Endothelial cell of umbilical vein (primary cell): ENCODE measurements around the gene ZC3H18. TPM values are rescaled to one million over a fixed set of nuclear protein-coding genes. Genes with fewer than 3 reads are reported as not detected.

Source experiments
- BruUV-seq: library from RNA; stranded (reverse); fragments of 400-500 nt; replicated peaks from 2 replicates; lab custom pipeline; 2021; lab: Mats Ljungman, UMichigan
- CTCF ChIA-PET: fragments of 300-600, 350-600 bp; sonication (Branson Sonifier 250); formaldehyde crosslinking; loops from one replicate; lab custom pipeline; 2021; ENCODE audit warnings: antibody characterized with exemption, inconsistent platforms; lab: Charles Lee
- POLR2A ChIA-PET: fragments of 300-600, 350-600 bp; sonication (Branson Sonifier 250); formaldehyde crosslinking; loops from one replicate; lab custom pipeline; 2021; ENCODE audit warnings: antibody characterized with exemption, inconsistent platforms; lab: Charles Lee
- DNase-seq: peaks from one replicate; pipeline ENCODE4 v3.0.0-alpha.2; 2011; ENCODE audit warnings: low read depth, low spot score
- FAIRE-seq: peaks from 2 replicates; lab custom pipeline; 2011; peaks lifted over from hg19 to GRCh38; lab: Jason Lieb, UNC
- H2AFZ ChIP-seq: 2 replicates; pipeline ENCODE4 v1.6.0; 2012; ENCODE audit warnings: low read depth, low read length, control low read depth, inconsistent platforms
- H3K27ac ChIP-seq: 2 replicates; pipeline ENCODE4 v1.5.1; 2011; ENCODE audit warnings: low read depth, mild to moderate bottlenecking, control low read depth, low read length, moderate library complexity; ENCODE audit not compliant: insufficient read depth
- H3K27me3 ChIP-seq, 2 experiments: 2 replicates each; pipeline versions ENCODE4 v1.6.0 to v1.6.1; 2011; ENCODE audit warnings: low read length in 2 of 2, mixed read lengths in 1 of 2; ENCODE audit not compliant: control insufficient read depth in 2 of 2, insufficient read depth in 2 of 2
- H3K36me3 ChIP-seq, 2 experiments: 2 replicates in 1 of 2; 3 replicates in 1 of 2; pipeline ENCODE4 v1.5.1; 2011; ENCODE audit warnings: low read length in 2 of 2, mild to moderate bottlenecking in 1 of 2, moderate library complexity in 1 of 2; ENCODE audit not compliant: control insufficient read depth in 2 of 2, insufficient read depth in 2 of 2; ENCODE audit errors: extremely low read depth in 1 of 2
- H3K4me1 ChIP-seq: 3 replicates; pipeline ENCODE4 v1.5.1; 2011; ENCODE audit warnings: mild to moderate bottlenecking, low read length; ENCODE audit not compliant: control insufficient read depth, insufficient read depth; ENCODE audit errors: extremely low read depth
- H3K4me2 ChIP-seq: 2 replicates; pipeline ENCODE4 v1.6.1; 2011; ENCODE audit warnings: low read length, control low read depth, mixed read lengths; ENCODE audit not compliant: insufficient read depth
- H3K4me3 ChIP-seq, 3 experiments: fragments of 200-600 bp in 1 of 3; sonication (generic), shearing (Covaris generic) in 1 of 3; replicated peaks in 1 of 3; 2 replicates each; pipeline ENCODE4 v1.5.1; 2011 to 2016; ENCODE audit warnings: control low read depth in 3 of 3, low read length in 3 of 3, mild to moderate bottlenecking in 2 of 3, inconsistent platforms in 1 of 3, low read depth in 1 of 3, moderate library complexity in 1 of 3; ENCODE audit not compliant: insufficient read depth in 1 of 3
- H3K79me2 ChIP-seq: 2 replicates; pipeline ENCODE4 v1.6.0; 2012; ENCODE audit warnings: low read length, inconsistent platforms; ENCODE audit not compliant: control insufficient read depth, insufficient read depth
- H3K9ac ChIP-seq: replicated peaks from 2 replicates; pipeline ENCODE3; 2011; ENCODE audit warnings: low read length, control low read depth; ENCODE audit not compliant: insufficient read depth; ENCODE audit errors: extremely low read depth
- H3K9me1 ChIP-seq: replicated peaks from 3 replicates; pipeline ENCODE4 v1.6.0; 2011; ENCODE audit warnings: mild to moderate bottlenecking, low read length; ENCODE audit not compliant: control insufficient read depth, insufficient read depth; ENCODE audit errors: extremely low read depth
- H3K9me3 ChIP-seq: replicated peaks from 2 replicates; pipeline ENCODE4 v1.5.1; 2012; ENCODE audit warnings: low read length, inconsistent platforms; ENCODE audit not compliant: control insufficient read depth, insufficient read depth
- H4K20me1 ChIP-seq: replicated peaks from 2 replicates; pipeline ENCODE3; 2011; ENCODE audit warnings: mild to moderate bottlenecking, low read length; ENCODE audit not compliant: control insufficient read depth, insufficient read depth; ENCODE audit errors: extremely low read depth
- CTCF ChIP-seq, 2 donors: IDR thresholded peaks; 1 replicate in 1 of 2; 2 replicates in 1 of 2; pipeline ENCODE4 v1.5.1; 2011; ENCODE audit warnings: low read length in 2 of 2, mild to moderate bottlenecking in 2 of 2, moderate library complexity in 2 of 2, control low read depth in 1 of 2, inconsistent platforms in 1 of 2, low read depth in 1 of 2; ENCODE audit not compliant: insufficient read depth in 1 of 2; ENCODE audit errors: extremely low read depth in 1 of 2
- EZH2 ChIP-seq: IDR thresholded peaks from 2 replicates; pipeline ENCODE4 v1.6.1; 2012; ENCODE audit warnings: borderline replicate concordance, low read depth, mild to moderate bottlenecking, moderate library complexity, low read length, inconsistent platforms; ENCODE audit not compliant: severe bottlenecking
- FOS ChIP-seq: IDR thresholded peaks from 2 replicates; pipeline ENCODE4 v1.6.1; 2011; ENCODE audit warnings: mild to moderate bottlenecking, low read length, moderate library complexity, borderline replicate concordance; ENCODE audit not compliant: insufficient read depth
- MYC ChIP-seq: IDR thresholded peaks from one replicate; pipeline ENCODE4 v1.6.1; 2011; ENCODE audit warnings: mild to moderate bottlenecking, low read depth, low read length
- POLR2A ChIP-seq: IDR thresholded peaks from 2 replicates; pipeline ENCODE4 v1.6.1; 2012; ENCODE audit warnings: low read depth, mild to moderate bottlenecking, control low read depth, low read length
- POLR2AphosphoS5 ChIP-seq: IDR thresholded peaks from 2 replicates; pipeline ENCODE4 v1.6.1; 2012; ENCODE audit warnings: low read depth, mild to moderate bottlenecking, control low read depth, low read length, moderate library complexity; ENCODE audit not compliant: insufficient read depth
- dilution Hi-C: fragments of 300-500 bp; cut with MboI; formaldehyde crosslinking; loops from one replicate; pipeline ENCODE4 v1.15.0; 2019; ENCODE audit warnings: low sequenced_read_pairs; ENCODE audit not compliant: extremely low pct_ligation_motif_present
- intact Hi-C: fragments of 100-400 bp; cut with micrococcal nuclease; formaldehyde crosslinking; loops from one replicate; pipeline ENCODE4 v1.10.0; 2022
- polyA plus RNA-seq, 4 experiments: library from polyadenylated mRNA; depleted of rRNA in 3 of 4; stranded (reverse) in 3 of 4; unstranded in 1 of 4; fragments of >200 nt; gene quantifications; 2 replicates each; pipeline versions ENCODE4 v1.2.1 to v1.2.3, GENCODE V29; 2011 to 2012; ENCODE audit warnings: missing spikeins in 1 of 4
- total RNA-seq: library from RNA; stranded (reverse); gene quantifications from 2 replicates; pipeline ENCODE4 v1.2.3, GENCODE V29; 2021

The ZC3H18 gene
- total and polyA plus RNA-seq, 2 donors (not counting 3 experiments of a cell fraction or from before 2014, with no cell fraction given) = 12.1 to 52.8 TPM

- POLR2A ChIA-PET = no interaction called here
- Histone ChIP-seq H3K27me3 (no peaks in the 10 kb centered on the region), H3K4me2 (no peak overlapping the region), H3K9me1 (no peaks in the 10 kb centered on the region), H3K9me3 (no peaks in the 10 kb centered on the region), H4K20me1 (no peaks in the 10 kb centered on the region), H3K36me3 (peaks cover 9 to 34% of the 10 kb centered on the region in 2 experiments), H3K4me1 (no peaks in the 10 kb centered on the region), H3K4me3 (no peak overlapping the region), H2AFZ (no peak overlapping the region), H3K9ac (no peak overlapping the region), H3K79me2 (no peaks in the 10 kb centered on the region), H3K27ac (no peak overlapping the region)
- intact Hi-C loops = no loop called here
- BruUV-seq = no TSS peak
- peak; percentile 56 for FAIRE-seq
- no peak for TF ChIP-seq MYC
- no peak for TF ChIP-seq POLR2A
- peak; percentile 35 to 40 for TF ChIP-seq CTCF (IDR thresholded peaks at IDR 0.05; ENCODE audit: extremely low read depth in 1 of 2, insufficient read depth in 1 of 2, low read depth in 1 of 2, low read length in 2 of 2)
- TF ChIP-seq EZH2 = no peak
- dilution Hi-C loops = no loop called here
- CTCF ChIA-PET = interaction anchor here (0.9 to 1.6 kb wide), 3 partner anchors 16 to 155 kb away, joined by 3 to 4 read pairs (median 3); no protein-coding TSS in a partner anchor
- DNase-seq = peak; percentile 14
These were observed 58.3 kb downstream of the ZC3H18 start for GRCh38 chr16:88628512-88628974.

- no peaks in the 10 kb centered on the region for H3K27me3 ChIP-seq
- POLR2A ChIA-PET = no interaction called here
- CTCF ChIA-PET = interaction anchor here (1.0 to 1.6 kb wide), 3 partner anchors 10 to 108 kb away, joined by 3 to 4 read pairs (median 3); no protein-coding TSS in a partner anchor
- H3K4me1 ChIP-seq = peaks cover 4% of the 10 kb centered on the region
- intact Hi-C loops (no loop called here), dilution Hi-C loops (no loop called here)
- no TSS peak for BruUV-seq
- no peak overlapping the region for H3K9ac ChIP-seq
- no peak overlapping the region for H3K4me3 ChIP-seq
- peaks cover 4 to 22% of the 10 kb centered on the region in 2 experiments for H3K36me3 ChIP-seq
- FAIRE-seq (no peak), DNase-seq (no peak)
- no peaks in the 10 kb centered on the region for H3K9me3 ChIP-seq
- H3K27ac ChIP-seq = no peak overlapping the region
- H3K9me1 ChIP-seq = no peaks in the 10 kb centered on the region
- H3K4me2 ChIP-seq = no peak overlapping the region
- TF ChIP-seq CTCF (IDR thresholded peaks at IDR 0.05; ENCODE audit: extremely low read depth in 1 of 2, insufficient read depth in 1 of 2, low read depth in 1 of 2, low read length in 2 of 2) (no peak), FOS (no peak), POLR2AphosphoS5 (no peak)
- H4K20me1 ChIP-seq = no peaks in the 10 kb centered on the region
- no peak overlapping the region for H2AFZ ChIP-seq
- H3K79me2 ChIP-seq = no peaks in the 10 kb centered on the region
These were observed 59.6 kb downstream of the ZC3H18 start for GRCh38 chr16:88629835-88630234.
